GM23248 (cell line): ENCODE results near the gene SLC17A7.

Experiments used
- EZH2 ChIP-seq: fragments of 200-600 bp; sonication (generic); IDR thresholded peaks from 2 replicates; pipeline ENCODE4 v1.6.1; 2018; ENCODE audit warnings: antibody characterized with exemption, mild to moderate bottlenecking; ENCODE audit not compliant: insufficient read depth, poor library complexity, severe bottlenecking
- EZH2phosphoT487 ChIP-seq: fragments of 200-600 bp; sonication (generic); IDR thresholded peaks from 2 replicates; pipeline ENCODE4 v1.6.1; 2018; ENCODE audit warnings: antibody characterized with exemption, moderate library complexity, mild to moderate bottlenecking, low read depth; ENCODE audit not compliant: insufficient read depth

- no peak for TF ChIP-seq EZH2phosphoT487
- TF ChIP-seq EZH2 = no peak
Measured at GRCh38 chr19:49398001-49398615, 43.2 kb downstream of the SLC17A7 start.
